GM19023 (cell line): ENCODE results near the gene NFIL3.

Experiments used
- ATAC-seq: cut with Tn5 transposase; IDR thresholded peaks from one replicate; pipeline ENCODE4 v1.9.1; 2021; ENCODE audit warnings: mild to moderate bottlenecking, moderate library complexity; ENCODE audit not compliant: unreplicated experiment

NFIL3 gene

DNA sequence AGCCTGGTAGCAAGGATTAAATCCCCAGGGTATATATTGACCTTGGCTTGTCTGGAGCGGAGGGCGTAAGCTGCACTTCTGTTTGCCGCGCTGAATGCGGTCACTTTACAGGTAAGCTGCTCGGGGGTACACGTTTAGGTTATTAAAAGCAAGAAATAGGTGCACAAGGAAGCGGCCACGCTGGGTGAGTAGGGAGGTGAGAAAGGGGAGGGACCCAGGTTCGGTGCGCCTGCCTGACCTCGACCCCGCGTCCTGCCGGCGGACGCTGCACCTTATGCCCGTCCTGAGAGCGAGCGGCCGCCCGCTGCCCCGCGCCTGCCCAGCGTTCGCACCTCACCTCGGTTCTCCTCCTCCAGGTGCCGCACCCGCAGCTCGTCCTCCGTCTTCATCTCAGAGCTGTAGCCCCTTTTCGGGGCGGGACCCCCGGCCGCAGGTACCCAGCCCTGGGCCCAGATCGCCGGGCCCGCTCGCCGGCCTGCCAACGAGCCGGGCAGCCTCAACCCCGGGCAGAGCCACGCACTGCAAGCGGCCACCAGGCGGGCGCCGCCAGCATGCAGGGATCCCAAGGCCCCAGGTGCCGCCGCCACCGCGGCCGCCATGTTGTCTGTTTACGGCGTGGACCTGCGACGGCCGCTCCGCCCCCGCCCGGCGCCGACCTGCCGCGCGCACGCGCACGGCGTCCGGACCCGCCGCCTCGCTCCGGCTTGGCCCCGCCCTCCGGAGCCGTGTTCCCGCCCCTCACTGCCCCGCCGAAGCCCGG lies 62.2 kb downstream of the NFIL3 start, which contains the start of gene AUH:
Gene AUH (minus strand): TSS at position 628 of the 760 bp plus-strand sequence. CDS start 29 bp downstream, at position 599.
- peak; percentile 91 for ATAC-seq

DNA sequence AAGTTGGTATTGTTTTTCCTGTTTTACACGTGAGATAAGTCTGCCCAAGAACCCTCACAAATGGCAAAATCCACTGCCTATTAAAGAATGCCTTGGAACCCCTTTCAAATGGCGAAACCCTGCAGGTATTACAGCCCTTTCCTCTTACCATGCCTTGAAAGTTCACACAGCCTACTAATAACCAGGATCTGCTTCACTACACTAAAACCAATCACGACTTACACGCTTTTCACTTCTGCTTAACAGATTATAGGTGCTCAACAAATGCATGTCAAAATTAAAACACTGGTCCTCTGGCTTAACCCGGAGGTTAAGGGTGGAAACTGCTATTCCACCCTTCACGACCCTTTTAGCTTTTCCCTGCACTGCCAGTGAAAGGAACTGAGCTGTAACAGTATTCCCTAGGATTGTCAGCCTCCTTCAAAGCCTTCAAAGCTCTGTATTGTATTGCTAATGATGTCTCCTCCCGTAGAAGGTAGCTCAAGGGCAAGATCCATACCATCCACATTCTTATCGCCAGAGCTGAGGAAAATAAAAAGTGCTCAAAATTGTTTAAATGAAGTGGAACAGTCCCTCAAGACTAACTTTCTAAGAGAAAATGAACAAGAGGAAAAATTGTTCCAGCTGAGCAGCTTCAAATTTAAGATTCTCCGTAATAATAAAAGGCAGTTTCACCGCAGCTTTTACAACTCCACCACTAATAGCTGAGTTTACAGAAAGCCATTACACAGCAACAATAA lies 62.9 kb downstream of the NFIL3 start:
- ATAC-seq: no peak

DNA sequence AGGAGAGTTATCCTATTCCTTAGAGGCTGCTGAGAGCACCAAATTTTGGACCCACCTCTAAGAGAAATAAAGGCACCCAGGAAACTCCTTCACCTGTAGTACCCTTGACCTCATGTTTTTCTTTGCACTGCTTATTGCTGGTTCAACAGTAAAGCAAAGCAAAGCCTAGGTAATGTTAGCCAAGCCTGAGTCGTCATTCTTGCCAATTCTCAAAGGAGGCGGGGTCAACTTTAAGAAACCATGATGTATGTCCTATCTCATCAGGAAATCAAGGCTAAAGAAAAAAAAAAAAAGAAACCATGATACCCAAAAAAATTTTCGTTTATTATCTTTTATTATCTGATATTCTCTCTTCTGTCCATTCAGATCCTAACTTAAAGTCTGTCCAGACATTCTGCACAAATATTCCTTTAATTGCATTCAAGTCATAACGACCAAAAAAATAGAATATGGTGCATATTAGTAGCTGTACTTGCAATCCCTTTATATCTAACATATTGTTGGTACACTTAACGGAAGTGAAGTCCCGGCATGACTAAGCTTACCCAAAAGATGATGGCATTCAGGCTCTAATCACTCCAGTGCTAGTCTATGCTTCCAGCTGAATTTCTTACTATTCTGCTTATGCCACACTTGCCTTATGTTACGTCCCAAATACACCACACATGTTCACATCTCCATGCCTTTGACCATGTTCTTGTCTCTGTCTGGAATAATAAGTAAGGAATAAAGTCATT lies 63.7 kb downstream of the NFIL3 start:
- no peak for ATAC-seq

DNA sequence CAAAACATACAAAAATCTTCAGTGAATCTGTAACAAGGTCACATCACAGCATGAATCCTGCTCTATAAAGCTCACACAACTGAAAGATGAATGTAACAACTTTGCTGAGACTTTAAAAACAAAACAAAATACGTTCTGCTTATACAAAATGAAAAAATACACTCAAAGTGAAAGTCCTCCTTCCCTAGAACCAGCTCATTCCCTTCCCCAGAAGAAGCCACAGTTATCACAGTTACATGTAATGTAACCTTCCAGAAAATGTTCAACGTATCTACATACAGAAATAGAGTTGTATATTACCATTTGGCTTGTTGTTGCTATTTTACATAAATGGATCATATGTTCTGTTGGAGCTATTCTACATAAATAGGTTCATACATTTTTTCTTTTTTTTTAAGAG lies 64.5 kb downstream of the NFIL3 start:
- no peak for ATAC-seq
